ENCODE measurements around the gene RCN1.
A peak's percentile ranks its signal among the peaks of the same experiment; 100 is the strongest.
"Not testable (repeated sequence)": the region's sequence is repeated elsewhere in the genome, so short reads cannot be mapped to it uniquely, and the experiment has no call there.

RCN1 gene

DNA sequence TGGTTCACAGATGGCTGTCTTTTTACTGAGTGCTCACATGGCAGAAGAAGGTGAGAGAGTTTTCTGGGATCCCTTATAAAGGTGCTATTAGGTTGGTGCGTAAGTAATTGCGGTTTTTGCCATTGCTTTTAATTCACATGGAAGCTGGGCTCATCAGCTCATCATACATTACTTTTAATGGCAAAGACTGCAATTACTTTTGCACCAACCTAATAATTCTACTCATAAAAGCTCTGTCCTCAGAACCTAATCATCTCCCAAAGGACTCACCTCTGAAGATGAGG is 23.0 kb downstream of the RCN1 start:
- DNase-seq, result no peak

DNA sequence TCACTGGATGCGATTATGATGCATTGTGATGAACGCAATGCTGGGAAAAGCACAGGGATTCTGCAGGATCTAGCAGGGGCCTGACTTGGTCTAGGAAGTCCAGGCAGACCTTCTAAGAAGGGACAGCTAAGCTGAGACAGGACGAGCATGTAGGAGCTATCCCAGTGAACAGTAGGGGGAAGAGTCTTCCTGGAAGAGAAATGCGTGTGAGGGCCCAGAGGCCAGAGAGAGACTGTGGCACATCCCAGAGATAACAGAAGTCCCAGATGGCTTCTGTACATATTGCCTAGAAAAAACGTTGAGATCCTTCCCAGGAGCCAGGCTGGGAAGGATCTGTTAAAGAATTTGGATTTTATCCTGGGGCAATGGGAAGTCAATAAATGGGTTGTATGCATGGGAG is 24.6 kb downstream of the RCN1 start:
- no peak for DNase-seq

DNA sequence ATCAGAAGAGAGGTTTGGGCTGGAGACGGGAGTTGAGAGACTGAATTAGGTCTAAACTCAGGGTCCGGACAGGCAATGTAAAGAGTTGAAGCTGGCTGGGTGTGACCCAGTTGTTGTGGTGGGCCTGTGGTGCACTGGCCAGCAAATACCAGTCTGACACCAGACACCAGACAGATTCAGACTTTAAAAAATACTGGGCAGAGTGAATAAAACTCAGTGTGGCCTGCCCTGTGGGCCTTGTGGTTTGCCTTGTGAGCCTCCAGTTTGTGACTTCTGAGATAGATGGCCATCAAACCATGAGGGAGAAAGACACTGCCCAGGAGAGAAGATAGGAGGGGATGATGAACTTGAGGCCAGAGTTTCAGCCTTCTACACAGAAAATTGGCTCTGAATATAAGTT is 25.8 kb downstream of the RCN1 start:
- DNase-seq, result no peak

DNA sequence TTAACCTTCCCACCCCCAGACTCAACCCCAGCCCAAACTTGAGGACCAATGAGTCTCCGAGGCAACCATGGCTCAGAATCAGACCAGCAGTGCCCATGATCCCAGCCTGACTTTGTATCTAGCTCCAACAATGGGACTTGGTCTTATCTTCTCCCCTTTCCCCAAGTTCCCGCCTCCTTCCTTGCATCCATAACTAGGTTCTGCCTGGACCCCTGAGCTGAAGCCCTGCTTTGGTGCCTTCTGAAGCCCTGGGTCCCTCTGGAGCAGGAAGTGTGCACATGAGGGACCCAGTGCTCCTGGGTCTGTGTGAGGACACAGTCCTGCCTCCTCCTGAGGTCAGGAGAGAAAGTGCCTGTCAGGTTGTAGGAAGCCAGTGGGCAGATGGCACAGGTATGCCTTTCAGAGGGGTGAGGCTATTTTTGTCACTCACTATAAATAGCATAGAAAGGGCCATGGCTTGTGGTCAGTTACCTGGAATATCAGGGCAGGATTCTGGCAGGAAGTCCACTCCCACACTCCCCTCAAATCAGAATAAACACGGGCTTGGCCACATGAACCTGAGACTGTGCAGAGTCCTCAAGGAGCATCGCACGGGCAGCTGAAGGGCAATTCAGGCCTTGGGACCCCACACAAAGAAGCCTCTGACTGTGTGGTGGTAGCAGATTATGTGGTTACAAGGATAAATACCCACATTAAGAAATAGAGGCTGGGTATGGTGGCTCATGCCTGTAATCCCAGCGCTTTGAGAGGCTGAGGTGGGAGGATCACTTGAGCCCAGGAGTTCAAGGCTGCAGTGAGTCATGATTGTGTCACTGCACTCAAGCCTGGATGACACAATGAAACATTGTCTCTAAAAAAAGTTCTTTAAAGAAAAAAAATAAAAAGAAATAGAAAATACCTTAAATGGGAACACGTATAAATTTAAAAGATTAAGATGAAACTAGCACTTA is 27.4 kb downstream of the RCN1 start:
- DNase-seq, result no peak

DNA sequence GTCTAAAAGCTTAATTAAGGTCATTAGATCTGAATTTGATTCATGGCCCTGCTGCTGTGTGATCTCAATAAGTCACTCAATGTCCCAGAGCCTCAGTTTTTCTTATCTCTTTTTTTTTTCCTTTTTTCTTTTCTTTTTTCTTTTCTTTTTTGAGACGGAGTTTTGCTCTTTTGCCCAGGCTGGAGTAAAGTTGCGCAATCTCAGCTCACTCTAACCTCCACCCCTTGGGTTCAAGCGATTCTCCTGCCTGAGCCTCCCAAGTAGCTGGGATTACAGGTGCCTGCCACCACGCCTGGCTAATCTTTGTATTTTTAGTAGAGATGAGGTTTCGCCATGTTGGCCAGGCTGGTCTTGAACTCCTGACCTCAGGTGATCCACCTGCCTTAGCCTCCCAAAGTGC is 28.3 kb downstream of the RCN1 start:
- DNase-seq, result not testable (repeated sequence)

DNA sequence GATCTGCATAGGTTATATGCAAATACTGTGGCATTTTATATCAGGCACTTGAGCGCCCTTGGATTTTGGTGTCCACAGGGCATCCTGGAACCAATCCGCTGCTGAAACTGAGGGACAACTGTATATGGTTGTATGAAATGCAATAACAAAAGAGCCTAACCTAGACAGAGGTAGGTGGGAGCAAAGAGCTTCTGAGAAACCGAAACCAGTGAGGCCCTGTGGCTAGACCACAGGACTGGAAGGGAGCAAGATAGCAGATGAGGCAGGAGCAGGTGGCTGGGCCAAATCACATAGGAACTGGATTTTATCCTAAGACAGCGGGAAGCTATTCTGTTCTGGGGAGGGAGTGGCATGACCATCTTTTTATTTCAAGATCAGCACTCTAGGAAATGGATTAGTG is 30.1 kb downstream of the RCN1 start:
- no peak for DNase-seq

DNA sequence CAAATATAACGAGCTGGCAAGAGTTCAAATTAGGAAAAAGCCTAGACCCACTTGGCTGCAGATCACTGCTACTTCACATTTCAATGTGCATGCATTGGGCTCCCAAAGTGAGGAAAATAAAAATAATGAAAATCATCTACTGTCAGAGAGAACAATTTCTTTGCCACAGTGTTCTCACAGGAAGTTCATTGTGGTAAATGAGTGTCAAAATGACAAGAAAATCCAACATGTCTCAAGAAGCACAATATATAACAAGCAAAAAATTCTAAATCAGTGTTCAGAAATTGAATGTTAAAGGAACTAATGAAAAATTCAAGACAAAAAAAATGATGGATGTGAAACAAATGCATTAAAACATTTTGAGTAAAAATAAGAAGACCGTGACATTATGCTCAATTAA is 31.3 kb downstream of the RCN1 start:
- no peak for DNase-seq

DNA sequence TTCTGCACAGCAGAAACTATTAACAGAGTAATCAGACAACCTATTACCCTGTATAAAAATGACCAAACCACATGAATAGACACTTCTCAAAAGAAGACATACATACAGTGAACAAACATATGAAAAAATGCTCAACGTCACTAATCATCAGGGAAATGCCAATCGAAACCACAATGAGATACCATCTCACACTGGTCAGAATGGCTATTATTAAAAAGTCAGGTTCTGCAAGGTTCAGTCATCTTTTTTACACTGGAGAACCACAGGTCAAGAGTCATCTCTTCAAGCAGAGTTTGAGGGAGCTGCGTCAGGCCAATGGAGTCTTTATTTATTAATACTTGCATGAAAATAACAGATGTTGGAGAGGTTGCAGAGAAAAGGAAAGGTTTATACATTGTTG is 40.4 kb downstream of the RCN1 start:
- DNase-seq, result no peak

DNA sequence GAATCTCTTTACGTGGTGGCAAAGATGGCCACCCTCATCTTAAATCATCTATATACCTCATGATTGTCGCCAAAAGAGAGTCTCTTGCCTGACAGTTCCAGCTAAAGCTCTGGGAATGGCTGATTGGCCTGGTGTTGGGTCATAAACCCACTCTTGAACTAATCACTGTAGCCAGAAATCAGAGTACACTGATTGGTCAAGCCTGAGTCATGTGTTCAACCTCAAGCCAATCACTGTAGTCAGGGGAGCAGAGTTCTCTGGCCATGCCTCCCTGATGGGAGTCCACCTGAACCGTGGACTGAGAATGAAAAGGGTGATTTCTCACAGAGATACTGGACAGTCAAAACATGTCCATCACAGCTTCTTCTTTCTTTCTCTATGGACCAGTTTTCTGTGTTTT is 45.8 kb downstream of the RCN1 start:
- DNase-seq, result no peak

DNA sequence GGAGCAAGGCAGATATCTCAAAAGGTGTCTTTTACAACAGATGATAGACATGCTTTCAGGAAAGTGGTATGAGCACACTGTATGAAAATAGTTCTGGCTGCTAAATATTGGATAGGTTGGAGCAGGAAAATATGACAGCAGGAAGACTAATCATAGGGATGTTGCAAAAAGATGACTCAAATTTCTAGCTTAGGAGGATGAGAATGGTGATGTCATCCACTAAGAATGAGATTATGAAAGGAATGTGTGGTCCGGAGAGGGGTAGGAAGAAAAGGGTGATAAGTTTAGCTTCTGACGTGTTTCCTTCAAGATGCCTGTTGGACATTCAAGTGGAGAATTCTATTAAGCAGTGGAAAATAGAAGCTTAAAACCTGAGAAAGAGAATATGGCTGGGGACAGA is 46.4 kb downstream of the RCN1 start:
- DNase-seq, result peak; percentile 24

DNA sequence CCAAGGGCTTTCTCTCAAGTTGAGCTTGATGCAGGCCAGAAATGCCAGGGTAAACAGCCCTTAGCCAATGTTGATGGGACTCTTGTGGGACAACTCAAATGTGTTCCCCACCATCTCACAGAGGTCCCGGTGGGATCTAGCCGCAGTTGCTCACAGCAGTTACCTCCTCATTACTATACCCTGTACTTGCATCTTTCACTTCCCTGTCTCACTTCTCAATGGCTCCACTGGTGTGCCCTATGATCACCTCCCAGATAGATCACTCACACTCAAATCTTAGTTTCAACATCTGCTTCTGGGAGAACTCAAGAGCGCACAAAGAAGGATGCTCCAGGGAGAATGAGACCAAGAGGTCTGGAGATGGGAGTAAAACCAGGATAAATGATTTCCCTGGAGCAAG is 47.0 kb downstream of the RCN1 start:
- no peak for DNase-seq

DNA sequence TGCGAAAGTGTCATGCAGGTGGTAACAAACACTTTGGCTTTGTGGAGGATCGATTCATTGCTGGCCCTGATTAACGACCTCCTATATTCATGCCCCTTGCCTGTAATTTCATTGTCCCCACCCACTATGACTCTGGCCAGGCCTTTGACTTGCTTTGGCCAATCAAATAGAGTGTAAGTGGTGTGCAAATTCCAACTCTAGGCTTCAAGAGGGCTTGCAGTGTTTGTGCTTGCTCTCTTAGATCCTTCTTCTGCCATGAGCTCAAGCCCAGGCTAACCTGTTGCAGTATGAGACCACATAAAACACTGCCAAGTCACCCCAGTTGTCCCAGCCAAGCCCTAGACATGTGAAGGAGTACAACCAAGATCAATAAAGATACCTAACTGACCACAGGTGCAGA is 48.0 kb downstream of the RCN1 start:
- DNase-seq, result no peak

DNA sequence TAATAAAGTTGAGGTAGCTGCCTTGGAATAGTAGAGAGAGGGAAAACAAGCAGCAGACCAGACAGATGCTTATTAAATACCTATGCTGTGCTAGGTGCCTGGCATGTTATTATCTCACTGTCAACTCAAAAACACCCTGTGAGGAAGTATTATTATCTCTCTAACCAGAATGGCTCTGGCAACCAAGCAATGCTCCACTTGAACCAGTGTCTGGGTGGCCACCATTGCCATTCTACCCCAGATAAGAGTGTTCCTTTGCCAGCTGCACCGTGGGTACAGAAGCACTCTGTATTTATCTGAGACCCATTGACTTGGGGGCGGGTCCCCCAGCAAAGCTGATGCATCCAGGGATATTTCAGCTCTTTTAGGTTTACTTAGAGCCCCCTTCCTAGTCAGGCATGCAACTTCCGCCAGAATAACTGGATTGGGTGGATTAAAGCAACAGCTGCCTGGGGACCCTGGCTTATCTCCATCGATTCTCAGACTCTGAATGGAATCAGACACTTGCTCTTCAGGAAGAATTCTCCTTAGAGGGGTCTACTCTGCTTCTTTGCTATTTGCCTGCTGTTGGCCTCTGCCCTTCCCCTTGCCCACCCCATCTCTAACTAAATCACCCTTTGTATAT is 49.1 kb downstream of the RCN1 start:
- DNase-seq, result no peak

DNA sequence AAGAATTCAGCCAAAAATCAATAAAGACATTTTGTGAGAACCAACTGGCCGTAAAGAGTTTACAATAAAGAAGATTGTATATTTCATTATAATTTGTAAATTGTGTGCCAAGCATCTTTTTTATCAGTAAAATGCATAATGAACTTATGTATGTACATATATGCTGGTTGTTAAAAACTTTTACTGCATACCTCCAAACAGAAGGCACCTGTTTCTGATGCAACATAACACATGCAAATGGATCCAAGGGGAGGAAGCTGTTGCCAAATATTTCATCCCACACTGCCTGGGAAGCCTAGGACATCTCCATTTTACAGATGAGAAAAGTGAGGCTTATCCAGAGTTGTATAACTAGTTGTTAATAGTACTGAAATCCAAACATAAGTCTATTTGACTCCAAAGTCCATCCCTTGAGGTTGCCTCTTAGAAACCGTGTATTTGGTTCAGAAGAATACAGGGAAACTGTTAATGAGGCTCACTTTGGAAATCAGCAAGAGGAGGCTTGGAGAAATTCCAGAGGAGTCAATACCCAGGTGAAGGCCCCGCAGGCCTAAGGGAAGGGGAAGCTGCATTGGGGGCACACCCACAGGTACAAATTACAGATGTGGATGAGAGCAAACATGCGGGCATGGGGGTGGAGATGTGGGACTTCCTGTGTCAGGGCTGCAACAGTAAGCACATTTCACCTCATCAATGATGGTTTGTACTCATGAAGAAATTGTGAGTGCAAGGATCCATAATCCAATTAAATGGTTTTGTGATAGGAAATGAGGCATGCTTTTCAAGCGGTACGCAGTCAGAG is 51.1 kb downstream of the RCN1 start:
- DNase-seq, result no peak

DNA sequence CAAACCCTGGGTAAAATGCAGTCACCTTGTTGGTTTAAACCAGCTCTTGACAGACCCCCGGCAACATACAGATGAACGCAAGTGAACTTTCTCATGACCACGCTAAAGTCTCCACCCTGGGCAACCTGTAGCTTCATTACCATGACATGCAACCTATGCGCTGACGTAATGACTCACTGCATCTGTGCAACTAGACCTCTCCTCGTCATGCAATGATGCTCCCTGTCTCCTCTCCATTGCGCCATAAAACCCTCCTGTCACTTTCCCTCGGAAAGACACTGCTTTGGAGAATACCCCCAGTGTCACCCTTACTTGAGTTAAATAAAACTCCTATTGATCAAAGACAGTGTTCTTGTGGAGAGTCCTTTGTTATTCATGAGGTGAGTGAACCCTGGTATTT is 52.5 kb downstream of the RCN1 start:
- DNase-seq, result no peak

DNA sequence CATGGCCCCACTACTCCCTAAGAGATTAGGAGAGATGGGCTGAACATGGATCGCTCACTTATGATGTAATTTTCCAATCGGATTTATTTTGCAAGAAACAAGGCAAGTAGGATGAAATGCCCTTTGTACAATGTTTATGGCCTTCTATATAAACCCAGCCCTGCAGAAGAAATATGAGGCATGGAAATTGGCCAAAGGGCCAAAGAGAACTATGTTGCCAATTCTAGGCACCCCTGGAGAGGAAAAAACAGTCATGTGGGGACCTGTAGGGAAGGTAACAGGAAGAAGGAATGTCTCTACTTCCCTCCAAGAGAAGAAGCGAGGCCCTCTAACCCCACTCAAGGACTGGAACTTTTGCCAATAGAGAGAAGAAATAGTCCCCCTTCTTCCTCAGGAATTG is 54.4 kb downstream of the RCN1 start:
- DNase-seq, result no peak

DNA sequence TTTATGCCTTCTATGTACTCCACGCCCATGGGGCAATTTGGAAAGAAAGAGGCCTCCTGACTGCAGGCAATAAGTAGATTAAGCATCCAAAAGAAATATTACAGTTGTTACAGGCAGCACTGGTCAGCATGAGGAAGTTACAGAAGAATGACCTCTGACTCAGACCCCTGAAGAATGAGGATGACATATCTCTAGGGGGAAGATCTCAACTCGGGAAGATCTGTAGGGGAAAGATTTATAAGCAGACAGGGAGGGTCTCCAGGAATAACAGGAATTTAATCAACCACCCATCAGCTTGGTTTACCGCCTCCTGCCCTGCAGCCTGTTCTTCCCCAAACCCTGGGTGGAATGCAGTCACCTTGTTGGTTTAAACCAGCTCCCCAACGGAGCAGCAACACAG is 58.0 kb downstream of the RCN1 start:
- DNase-seq, result no peak

DNA sequence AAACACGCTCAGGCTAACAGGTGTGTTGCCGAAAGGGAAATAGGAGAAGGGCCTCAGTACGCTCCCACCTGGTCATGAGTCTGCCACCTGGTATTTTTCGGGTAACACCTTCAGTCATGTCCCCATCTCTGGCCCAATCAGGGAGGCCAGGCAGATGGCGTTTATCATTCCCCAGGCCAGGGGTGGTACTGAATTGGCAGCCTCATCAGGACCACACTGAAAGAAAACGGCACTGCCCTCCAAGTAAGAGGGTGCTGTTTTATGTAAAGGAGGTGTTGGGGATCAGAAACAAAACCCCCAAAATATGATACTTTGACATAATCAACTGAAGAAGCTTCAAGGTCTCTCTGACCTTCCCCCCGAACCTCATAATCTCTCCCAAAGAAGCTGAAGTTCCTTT is 58.9 kb downstream of the RCN1 start:
- no peak for DNase-seq

DNA sequence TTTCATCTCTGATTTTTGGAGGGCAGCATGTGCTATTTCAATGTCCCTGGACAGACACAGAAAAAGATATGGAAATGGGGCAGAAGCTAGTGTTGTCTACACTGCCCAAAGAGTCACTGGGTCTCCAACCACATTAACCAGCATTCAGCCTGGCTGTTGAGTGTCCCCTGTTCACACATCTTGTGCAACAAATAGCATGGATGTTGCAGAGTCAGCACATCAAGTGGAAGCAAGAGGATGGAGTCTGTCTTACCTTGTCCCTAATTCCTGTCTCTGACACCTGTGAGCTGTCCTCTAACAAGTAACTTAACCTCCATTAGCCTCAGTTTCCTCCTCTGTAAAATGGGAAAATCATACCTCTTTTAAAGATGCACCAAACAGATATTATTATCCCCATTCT is 60.2 kb downstream of the RCN1 start:
- no peak for DNase-seq

DNA sequence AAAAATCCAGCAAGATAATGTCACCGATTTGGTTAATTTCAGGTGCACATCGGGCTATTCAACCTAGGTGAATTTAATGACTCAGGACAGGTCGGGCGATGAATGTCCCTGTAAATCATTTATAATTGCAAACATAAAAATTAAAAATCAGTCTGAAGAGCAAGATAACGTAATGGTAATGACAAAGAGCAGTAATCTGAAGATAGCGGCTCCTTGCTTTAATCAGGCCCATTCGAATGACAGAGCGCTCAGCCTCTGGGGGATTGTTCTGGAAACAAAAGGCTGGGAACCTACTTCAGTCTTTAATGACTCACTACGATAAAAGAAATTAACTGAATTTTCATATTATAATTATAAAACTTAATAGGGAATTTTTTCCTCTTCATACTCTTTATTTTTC is 61.3 kb downstream of the RCN1 start:
- peak; percentile 39 for DNase-seq

DNA sequence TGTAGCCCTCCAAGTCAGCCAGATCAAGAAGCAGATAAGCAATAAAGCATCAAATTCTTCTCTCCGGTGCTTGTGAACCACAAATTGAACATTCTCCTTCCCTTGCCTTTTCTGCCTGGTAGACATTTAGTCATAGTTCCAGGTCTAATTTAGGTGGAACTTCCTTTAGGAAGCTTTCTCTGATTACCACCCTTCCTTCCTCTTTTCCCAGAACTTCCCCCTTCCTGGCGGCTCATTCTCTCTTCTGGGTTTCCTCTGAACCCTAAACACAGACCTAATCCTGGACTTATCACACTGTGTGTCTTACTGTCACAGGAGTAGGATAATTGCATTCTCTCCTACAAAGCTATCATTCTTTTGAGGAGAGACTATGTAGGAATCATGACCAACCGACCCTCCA is 61.9 kb downstream of the RCN1 start:
- no peak for DNase-seq

DNA sequence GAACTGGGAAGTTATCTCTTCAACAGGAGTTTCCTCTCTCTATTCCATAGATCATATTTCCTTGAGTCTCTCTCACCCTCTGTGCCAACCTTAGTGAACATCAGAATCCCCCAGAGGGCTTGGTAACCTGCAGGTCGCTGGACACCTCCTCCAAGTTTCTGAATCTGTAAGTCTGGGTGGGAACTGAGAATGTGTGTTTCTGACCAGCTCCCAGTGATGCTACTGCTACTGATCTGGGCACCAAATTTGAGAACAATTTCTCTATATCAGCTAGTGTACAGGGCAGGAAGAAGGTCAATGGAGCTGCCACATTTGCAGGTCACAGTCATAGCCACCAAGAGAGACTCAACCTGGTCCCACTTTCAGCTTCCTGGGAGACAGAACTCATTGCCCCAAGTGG is 62.9 kb downstream of the RCN1 start:
- DNase-seq, result no peak

DNA sequence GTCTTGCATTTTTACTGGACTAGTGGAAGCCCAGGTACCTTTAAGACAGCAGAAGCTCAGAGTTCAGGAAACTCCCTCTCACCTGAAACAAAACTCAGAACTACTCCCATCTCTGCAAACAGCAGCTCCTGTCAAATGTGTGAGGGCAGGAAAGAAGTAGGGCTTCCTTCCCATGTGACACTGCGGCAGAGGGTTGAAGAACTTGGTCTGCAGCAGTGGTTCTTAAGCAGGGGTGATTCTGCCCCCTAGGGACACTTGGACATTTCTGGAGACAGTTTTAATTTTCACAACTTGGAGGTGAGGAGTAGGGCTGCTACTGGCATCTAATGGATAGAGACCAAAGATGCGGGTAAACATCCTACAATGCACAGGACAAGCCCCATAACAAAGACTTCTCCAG is 63.4 kb downstream of the RCN1 start:
- DNase-seq, result no peak

All from eye (tissue), 1 donor.